ENCODE results near the gene WLS. TPM values are rescaled to one million over a fixed set of nuclear protein-coding genes. Genes with fewer than 3 reads are reported as not detected.

Gene WLS
- total RNA-seq, 1 donor from 2014 or later = 113 TPM

GRCh38 chr1:68180441-68181164 is 51.7 kb downstream of the WLS start:
- DNase-seq = no peak
- Histone ChIP-seq H3K4me3 (no peak overlapping the region), H3K27me3 (ENCODE audit: low read depth) (no peaks in the 10 kb centered on the region), H3K27ac (replicated peaks) (no peak overlapping the region), H3K4me1 (peaks cover 41% of the 10 kb centered on the region), H3K9me3 (replicated peaks) (no peaks in the 10 kb centered on the region), H3K36me3 (peaks cover 4% of the 10 kb centered on the region)
- TF ChIP-seq CTCF (IDR thresholded peaks at IDR 0.05; ENCODE audit: borderline replicate concordance) = no peak
- intact Hi-C loops (cut with micrococcal nuclease) = no loop called here

GRCh38 chr1:68178821-68179490 is 53.4 kb downstream of the WLS start:
- peaks cover 4% of the 10 kb centered on the region for H3K36me3 ChIP-seq
- intact Hi-C loops (cut with micrococcal nuclease) = no loop called here
- peaks cover 57% of the 10 kb centered on the region for H3K4me1 ChIP-seq
- no peaks in the 10 kb centered on the region for H3K27me3 ChIP-seq (ENCODE audit: low read depth)
- TF ChIP-seq CTCF (IDR thresholded peaks at IDR 0.05; ENCODE audit: borderline replicate concordance) = no peak
- DNase-seq = no peak
- H3K27ac ChIP-seq (replicated peaks) = no peak overlapping the region
- no peak overlapping the region for H3K4me3 ChIP-seq
- no peaks in the 10 kb centered on the region for H3K9me3 ChIP-seq (replicated peaks)

- H3K4me3 ChIP-seq = no peak overlapping the region
- intact Hi-C loops (cut with micrococcal nuclease) = no loop called here
- DNase-seq = no peak
- H3K9me3 ChIP-seq (replicated peaks) = no peaks in the 10 kb centered on the region
- no peaks in the 10 kb centered on the region for H3K36me3 ChIP-seq
- H3K4me1 ChIP-seq = peaks cover 73% of the 10 kb centered on the region
- H3K27me3 ChIP-seq (ENCODE audit: low read depth) = no peaks in the 10 kb centered on the region
- peak overlapping the region; percentile 80 for H3K27ac ChIP-seq (replicated peaks)
- TF ChIP-seq CTCF (IDR thresholded peaks at IDR 0.05; ENCODE audit: borderline replicate concordance) = no peak
Observed at GRCh38 chr1:68175621-68176398, 56.5 kb downstream of the WLS start.

- Histone ChIP-seq H3K4me3 (no peak overlapping the region), H3K9me3 (replicated peaks) (no peaks in the 10 kb centered on the region), H3K27ac (replicated peaks) (peak overlapping the region; percentile 80), H3K27me3 (ENCODE audit: low read depth) (no peaks in the 10 kb centered on the region), H3K4me1 (peaks cover 75% of the 10 kb centered on the region), H3K36me3 (no peaks in the 10 kb centered on the region)
- intact Hi-C loops (cut with micrococcal nuclease) = no loop called here
- no peak for DNase-seq
- TF ChIP-seq CTCF (IDR thresholded peaks at IDR 0.05; ENCODE audit: borderline replicate concordance) = no peak
Observed at GRCh38 chr1:68174738-68175113, 57.6 kb downstream of the WLS start.

- TF ChIP-seq CTCF (IDR thresholded peaks at IDR 0.05; ENCODE audit: borderline replicate concordance) = no peak
- H3K9me3 ChIP-seq (replicated peaks) = no peaks in the 10 kb centered on the region
- DNase-seq = no peak
- no peaks in the 10 kb centered on the region for H3K27me3 ChIP-seq (ENCODE audit: low read depth)
- H3K36me3 ChIP-seq = no peaks in the 10 kb centered on the region
- intact Hi-C loops (cut with micrococcal nuclease) = no loop called here
- H3K4me3 ChIP-seq = peak overlapping the region; percentile 46
- H3K4me1 ChIP-seq = peaks cover 76% of the 10 kb centered on the region
- H3K27ac ChIP-seq (replicated peaks) = peak overlapping the region; percentile 80
Observed at GRCh38 chr1:68173936-68174737, 58.2 kb downstream of the WLS start.

All from left ventricle myocardium inferior (tissue), 1 donor.